H9 (cell line): ENCODE measurements around the gene HECW1. TPM values are rescaled to one million over a fixed set of nuclear protein-coding genes. Genes with fewer than 3 reads are reported as not detected.

Experiments
- DNase-seq: peaks from one replicate; pipeline ENCODE4 v3.0.0-alpha.2; 2017
- H2AFZ ChIP-seq: one replicate; pipeline ENCODE4 v1.6.1; 2013; ENCODE audit warnings: mild to moderate bottlenecking, low read length, control low read depth, moderate library complexity
- H2AK5ac ChIP-seq: 2 replicates; pipeline ENCODE4 v1.6.1; 2013; ENCODE audit warnings: low read length, control low read depth, mixed read lengths; ENCODE audit not compliant: insufficient read length
- H2BK120ac ChIP-seq: one replicate; pipeline ENCODE4 v1.6.1; 2013; ENCODE audit warnings: low read depth, mild to moderate bottlenecking, low read length, control low read depth, inconsistent platforms; ENCODE audit not compliant: poor library complexity, severe bottlenecking
- H2BK12ac ChIP-seq: 2 replicates; pipeline ENCODE4 v1.6.1; 2013; ENCODE audit warnings: low read length, control low read depth, mixed read lengths, low read depth; ENCODE audit not compliant: insufficient read length
- H2BK15ac ChIP-seq: 2 replicates; pipeline ENCODE4 v1.6.1; 2013; ENCODE audit warnings: low read depth, low read length, control low read depth
- H2BK20ac ChIP-seq: one replicate; pipeline ENCODE4 v1.6.1; 2013; ENCODE audit warnings: low read depth, mild to moderate bottlenecking, low read length, control low read depth, inconsistent platforms; ENCODE audit not compliant: poor library complexity, severe bottlenecking
- H2BK5ac ChIP-seq: 2 replicates; pipeline ENCODE4 v1.6.1; 2013; ENCODE audit warnings: low read length, control low read depth, mixed read lengths; ENCODE audit not compliant: insufficient read length
- H3K14ac ChIP-seq: 2 replicates; pipeline ENCODE4 v1.6.1; 2013; ENCODE audit warnings: low read length, control low read depth; ENCODE audit not compliant: insufficient read depth
- H3K18ac ChIP-seq: 2 replicates; pipeline ENCODE4 v1.6.1; 2013; ENCODE audit warnings: low read depth, mild to moderate bottlenecking, mixed read lengths, low read length, control low read depth; ENCODE audit not compliant: insufficient read length
- H3K23ac ChIP-seq: 2 replicates; pipeline ENCODE4 v1.6.1; 2013; ENCODE audit warnings: low read length, control low read depth, mixed read lengths, low read depth; ENCODE audit not compliant: insufficient read length
- H3K23me2 ChIP-seq: 2 replicates; pipeline ENCODE4 v1.6.1; 2013; ENCODE audit warnings: low read depth, mild to moderate bottlenecking, mixed read lengths, low read length, control low read depth; ENCODE audit not compliant: insufficient read length, poor library complexity, severe bottlenecking
- H3K27ac ChIP-seq: 2 replicates; pipeline ENCODE4 v1.5.1; 2013; ENCODE audit warnings: low read length, control low read depth, mixed read lengths, low read depth; ENCODE audit not compliant: insufficient read length
- H3K27me3 ChIP-seq: 2 replicates; pipeline ENCODE4 v1.6.1; 2013; ENCODE audit warnings: low read length, control low read depth, inconsistent platforms; ENCODE audit not compliant: insufficient read depth
- H3K4ac ChIP-seq: 2 replicates; pipeline ENCODE4 v1.6.1; 2013; ENCODE audit warnings: low read depth, mild to moderate bottlenecking, control low read depth, inconsistent platforms, low read length, moderate library complexity
- H3K4me1 ChIP-seq: 2 replicates; pipeline ENCODE4 v1.6.1; 2013; ENCODE audit warnings: low read length, control low read depth, inconsistent platforms; ENCODE audit not compliant: insufficient read depth
- H3K4me2 ChIP-seq: 2 replicates; pipeline ENCODE4 v1.6.1; 2013; ENCODE audit warnings: low read length, control low read depth, mixed read lengths; ENCODE audit not compliant: insufficient read length, insufficient read depth
- H3K56ac ChIP-seq: 2 replicates; pipeline ENCODE4 v1.6.1; 2013; ENCODE audit warnings: low read depth, mild to moderate bottlenecking, mixed read lengths, low read length, control low read depth; ENCODE audit not compliant: insufficient read length
- H3K79me1 ChIP-seq: 2 replicates; pipeline ENCODE4 v1.6.1; 2013; ENCODE audit warnings: low read depth, mild to moderate bottlenecking, moderate library complexity, low read length, control low read depth, inconsistent platforms; ENCODE audit not compliant: insufficient read depth, poor library complexity, severe bottlenecking
- H3K79me2 ChIP-seq: 2 replicates; pipeline ENCODE4 v1.6.1; 2013; ENCODE audit warnings: low read length, control low read depth, inconsistent platforms; ENCODE audit not compliant: insufficient read depth
- H3K9ac ChIP-seq: 2 replicates; pipeline ENCODE4 v1.6.1; 2013; ENCODE audit warnings: low read length, control low read depth, mixed read lengths; ENCODE audit not compliant: insufficient read length; ENCODE audit errors: extremely low read depth
- H3K9me3 ChIP-seq: one replicate; pipeline ENCODE4 v1.6.1; 2013; ENCODE audit warnings: low read depth, low read length, inconsistent platforms; ENCODE audit not compliant: control insufficient read depth
- H3T11ph ChIP-seq: one replicate; pipeline ENCODE4 v1.6.1; 2013; ENCODE audit warnings: mild to moderate bottlenecking, low read length, control low read depth, inconsistent platforms
- H4K20me1 ChIP-seq: one replicate; pipeline ENCODE4 v1.6.1; 2013; ENCODE audit not compliant: control insufficient read depth, insufficient read length, insufficient read depth
- H4K5ac ChIP-seq: 2 replicates; pipeline ENCODE4 v1.6.1; 2013; ENCODE audit warnings: low read depth, mild to moderate bottlenecking, mixed read lengths, low read length, control low read depth; ENCODE audit not compliant: insufficient read length
- H4K8ac ChIP-seq: replicated peaks from 2 replicates; pipeline ENCODE4 v1.6.1; 2013; ENCODE audit warnings: low read length, control low read depth, mixed read lengths, low read depth; ENCODE audit not compliant: insufficient read length
- H4K91ac ChIP-seq: 2 replicates; pipeline ENCODE4 v1.6.1; 2013; ENCODE audit warnings: low read depth, mild to moderate bottlenecking, moderate library complexity, mixed read lengths, low read length, control low read depth; ENCODE audit not compliant: insufficient read length
- H3K27ac Mint-ChIP-seq, 3 experiments: 2 replicates in 2 of 3; 3 replicates in 1 of 3; pipeline ENCODE4 v1.8.0; 2020 to 2021; ENCODE audit warnings: mixed read lengths in 3 of 3, mild to moderate bottlenecking in 1 of 3, moderate library complexity in 1 of 3
- H3K27me3 Mint-ChIP-seq: 2 replicates; pipeline ENCODE4 v1.8.0; 2021; ENCODE audit warnings: low read depth, mild to moderate bottlenecking, moderate library complexity, mixed read lengths
- H3K36me3 Mint-ChIP-seq, 3 experiments: 2 replicates in 2 of 3; 3 replicates in 1 of 3; pipeline ENCODE4 v1.8.0; 2020 to 2021; ENCODE audit warnings: low read depth in 3 of 3, mixed read lengths in 3 of 3; ENCODE audit not compliant: insufficient read depth in 1 of 3
- H3K4me1 Mint-ChIP-seq, 2 experiments: 2 replicates each; pipeline ENCODE4 v1.8.0; 2020; ENCODE audit warnings: mixed read lengths in 2 of 2
- H3K4me3 Mint-ChIP-seq, 2 experiments: 2 replicates in 1 of 2; 3 replicates in 1 of 2; pipeline ENCODE4 v1.8.0; 2020 to 2021; ENCODE audit warnings: mild to moderate bottlenecking in 2 of 2, mixed read lengths in 2 of 2, moderate library complexity in 1 of 2
- H3K9me3 Mint-ChIP-seq, 2 experiments: 2 replicates in 1 of 2; 3 replicates in 1 of 2; pipeline ENCODE4 v1.8.0; 2020; ENCODE audit warnings: mild to moderate bottlenecking in 2 of 2, mixed read lengths in 2 of 2, moderate library complexity in 1 of 2
- WGBS: extraction: QIAGEN DNeasy Blood & Tissue Kit; methylation state at CpG from one replicate; pipeline ENCODE4 v1.1.7; 2013; ENCODE audit warnings: missing lambda C conversion rate, low lambda C conversion rate, mixed read lengths; ENCODE audit not compliant: insufficient read length; ENCODE audit errors: extremely low coverage; 5-methylcytosine and 5-hydroxymethylcytosine counted together
- total RNA-seq: library from RNA; stranded (reverse); gene quantifications from 2 replicates; pipeline ENCODE4 v1.2.1, GENCODE V29; 2021
- TF ChIP-seq, protein P1 (sequence below): fragments of 200-600 bp; sonication (generic); conservative IDR thresholded peaks from 3 replicates; pipeline ENCODE4 v1.8.0; 2021; ENCODE audit warnings: antibody characterized with exemption, mild to moderate bottlenecking

The HECW1 gene
- total RNA-seq, 1 experiment from 2014 or later = 5.0 TPM

DNA sequence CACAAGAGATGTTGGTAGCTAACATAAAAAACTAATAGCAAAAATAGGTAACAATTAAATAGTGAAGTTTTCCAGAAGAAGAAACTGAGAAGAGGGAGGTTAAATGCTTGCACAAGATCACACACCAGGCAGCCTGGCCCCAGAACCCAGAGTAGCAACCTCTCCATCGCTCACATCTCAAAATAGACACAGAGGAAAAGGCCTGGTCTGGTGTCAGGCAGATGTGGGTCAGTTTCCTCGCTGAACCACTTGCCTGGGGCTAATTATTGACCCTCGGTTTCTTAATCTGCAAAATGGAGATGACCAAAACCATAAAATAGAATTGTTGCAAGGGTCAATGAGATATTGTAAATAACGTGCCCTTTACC is 425.9 kb downstream of the HECW1 start:
- H2BK120ac ChIP-seq = no peak overlapping the region
- H3T11ph ChIP-seq = no peak overlapping the region

More for the DNA sequence above, 425.9 kb downstream of the HECW1 start:
- Histone ChIP-seq H4K8ac (no peak overlapping the region), H4K5ac (no peak overlapping the region), H2BK5ac (no peak overlapping the region), H3K27me3 (no peaks in the 10 kb centered on the region), H2BK12ac (no peak overlapping the region), H3K4me2 (no peak overlapping the region), H3K9me3 (no peaks in the 10 kb centered on the region), H4K20me1 (no peaks in the 10 kb centered on the region), H3K9ac (no peak overlapping the region), H4K91ac (no peak overlapping the region), H3K14ac (no peak overlapping the region), H3K27ac (no peak overlapping the region), H3K4me1 (no peaks in the 10 kb centered on the region), H2AFZ (no peak overlapping the region), H3K23me2 (no peaks in the 10 kb centered on the region), H3K79me2 (no peaks in the 10 kb centered on the region), H2BK15ac (no peak overlapping the region), H3K18ac (no peak overlapping the region), H3K4ac (no peak overlapping the region), H3K23ac (no peak overlapping the region), H3K56ac (no peak overlapping the region), H2BK20ac (no peak overlapping the region), H2AK5ac (no peak overlapping the region), H3K79me1 (no peaks in the 10 kb centered on the region)
- no peaks in the 10 kb centered on the region for H3K36me3 Mint-ChIP-seq
- no peak for DNase-seq
- no peaks in the 10 kb centered on the region for H3K9me3 Mint-ChIP-seq
- H3K27ac Mint-ChIP-seq = no peak overlapping the region
- TF ChIP-seq, protein P1, sequence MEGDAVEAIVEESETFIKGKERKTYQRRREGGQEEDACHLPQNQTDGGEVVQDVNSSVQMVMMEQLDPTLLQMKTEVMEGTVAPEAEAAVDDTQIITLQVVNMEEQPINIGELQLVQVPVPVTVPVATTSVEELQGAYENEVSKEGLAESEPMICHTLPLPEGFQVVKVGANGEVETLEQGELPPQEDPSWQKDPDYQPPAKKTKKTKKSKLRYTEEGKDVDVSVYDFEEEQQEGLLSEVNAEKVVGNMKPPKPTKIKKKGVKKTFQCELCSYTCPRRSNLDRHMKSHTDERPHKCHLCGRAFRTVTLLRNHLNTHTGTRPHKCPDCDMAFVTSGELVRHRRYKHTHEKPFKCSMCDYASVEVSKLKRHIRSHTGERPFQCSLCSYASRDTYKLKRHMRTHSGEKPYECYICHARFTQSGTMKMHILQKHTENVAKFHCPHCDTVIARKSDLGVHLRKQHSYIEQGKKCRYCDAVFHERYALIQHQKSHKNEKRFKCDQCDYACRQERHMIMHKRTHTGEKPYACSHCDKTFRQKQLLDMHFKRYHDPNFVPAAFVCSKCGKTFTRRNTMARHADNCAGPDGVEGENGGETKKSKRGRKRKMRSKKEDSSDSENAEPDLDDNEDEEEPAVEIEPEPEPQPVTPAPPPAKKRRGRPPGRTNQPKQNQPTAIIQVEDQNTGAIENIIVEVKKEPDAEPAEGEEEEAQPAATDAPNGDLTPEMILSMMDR = no peak
- H3K4me1 Mint-ChIP-seq = peaks cover 8 to 17% of the 10 kb centered on the region in 2 experiments
- H3K27me3 Mint-ChIP-seq = no peaks in the 10 kb centered on the region
- no peak overlapping the region for H3K4me3 Mint-ChIP-seq
- no CpG with 5 or more reads among the region's 4 CpGs for whole genome bisulfite sequencing
